Measurements from ENCODE around the gene SLC25A21.
A peak's percentile ranks its signal among the peaks of the same experiment; 100 is the strongest.

SLC25A21 gene

DNA sequence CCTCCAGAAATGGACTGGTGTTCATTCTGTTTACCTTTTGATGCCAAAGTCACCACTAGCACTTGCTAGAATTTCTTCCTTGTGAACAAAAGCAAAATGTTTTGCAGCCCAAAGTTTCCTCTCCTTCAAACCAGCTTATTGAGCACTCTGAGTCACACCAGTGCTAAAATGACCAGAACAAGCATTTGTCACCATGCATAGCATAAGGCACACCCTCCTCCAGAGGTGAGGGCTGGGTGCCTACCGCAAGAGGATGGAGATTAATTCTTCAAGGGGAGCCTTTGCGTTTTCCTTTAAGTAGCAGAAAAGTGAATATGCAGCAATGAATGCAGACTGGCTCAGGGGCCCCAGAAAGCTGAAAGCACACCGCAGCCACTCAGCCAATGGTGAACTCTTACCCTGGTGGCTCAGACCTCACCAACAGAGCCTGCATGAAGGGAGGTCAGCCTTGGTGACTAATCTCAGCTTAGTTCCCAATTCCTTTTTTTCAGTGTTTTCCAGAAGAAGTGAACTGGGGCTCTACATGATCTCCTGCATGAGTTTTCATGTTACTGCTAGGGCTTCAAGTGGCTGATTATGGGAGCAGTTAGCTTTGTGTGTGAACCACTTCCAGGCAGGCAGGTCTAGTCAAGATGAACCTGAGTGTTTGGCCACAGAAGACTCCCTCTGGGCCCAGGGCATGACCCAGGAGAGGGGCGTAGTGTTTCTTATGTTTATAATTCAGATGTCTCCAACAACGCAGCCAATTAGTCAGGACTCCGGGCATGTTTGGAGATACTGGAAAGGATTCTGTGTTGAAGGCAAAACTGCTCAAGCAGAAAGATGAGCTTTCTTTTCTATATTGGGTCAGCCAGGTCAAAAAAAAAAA is 414.4 kb downstream of the SLC25A21 start:
- no peak for DNase-seq (ENCODE audit: low read depth, low spot score)
- Histone ChIP-seq H3K9me3 (ENCODE audit: low read depth, low read length) (no peaks in the 10 kb centered on the region), H3K9ac (ENCODE audit: insufficient read length) (no peak overlapping the region), H3K36me3 (ENCODE audit: insufficient read depth, low read length) (no peaks in the 10 kb centered on the region), H3K27ac (no peak overlapping the region), H3K4me3 (no peak overlapping the region)
- TF ChIP-seq FOXP2 (optimal IDR thresholded peaks at IDR 0.05; ENCODE audit: control extremely low read depth, extremely low read length, insufficient read depth): no peak
- no peak for TF ChIP-seq EZH2 (IDR thresholded peaks at IDR 0.05)
- TF ChIP-seq POLR2AphosphoS5 (IDR thresholded peaks at IDR 0.05; ENCODE audit: borderline replicate concordance, low read depth, low read length): no peak

DNA sequence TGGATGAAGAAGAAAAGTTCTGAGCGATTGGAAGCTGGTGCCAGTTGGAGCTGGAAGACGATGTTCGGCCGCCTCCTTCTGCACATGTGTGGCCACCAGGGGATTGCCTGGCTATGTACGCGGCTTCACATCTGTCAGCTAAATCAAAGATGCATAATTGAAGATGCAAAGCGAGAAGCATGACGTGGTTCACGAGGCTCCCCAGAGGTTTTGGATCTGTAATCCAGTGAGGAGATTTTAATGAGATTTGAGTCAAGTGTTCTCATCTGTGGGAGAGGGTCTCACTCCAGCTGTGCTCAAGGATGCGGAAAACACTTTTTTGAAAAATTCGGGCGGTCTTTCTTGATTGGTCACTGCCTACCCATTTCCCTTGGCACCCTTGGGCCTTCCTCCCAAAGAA is 416.2 kb downstream of the SLC25A21 start:
- Histone ChIP-seq H3K9me3 (ENCODE audit: low read depth, low read length) (no peaks in the 10 kb centered on the region), H3K4me3 (no peak overlapping the region), H3K27ac (peak overlapping the region; percentile 44; the same call in 1 of the 2 replicates), H3K36me3 (ENCODE audit: insufficient read depth, low read length) (no peaks in the 10 kb centered on the region), H3K9ac (ENCODE audit: insufficient read length) (no peak overlapping the region)
- TF ChIP-seq FOXP2 (optimal IDR thresholded peaks at IDR 0.05; ENCODE audit: control extremely low read depth, extremely low read length, insufficient read depth): no peak
- no peak for TF ChIP-seq EZH2 (IDR thresholded peaks at IDR 0.05)
- no peak for TF ChIP-seq POLR2AphosphoS5 (IDR thresholded peaks at IDR 0.05; ENCODE audit: borderline replicate concordance, low read depth, low read length)
- no peak for DNase-seq (ENCODE audit: low read depth, low spot score)

DNA sequence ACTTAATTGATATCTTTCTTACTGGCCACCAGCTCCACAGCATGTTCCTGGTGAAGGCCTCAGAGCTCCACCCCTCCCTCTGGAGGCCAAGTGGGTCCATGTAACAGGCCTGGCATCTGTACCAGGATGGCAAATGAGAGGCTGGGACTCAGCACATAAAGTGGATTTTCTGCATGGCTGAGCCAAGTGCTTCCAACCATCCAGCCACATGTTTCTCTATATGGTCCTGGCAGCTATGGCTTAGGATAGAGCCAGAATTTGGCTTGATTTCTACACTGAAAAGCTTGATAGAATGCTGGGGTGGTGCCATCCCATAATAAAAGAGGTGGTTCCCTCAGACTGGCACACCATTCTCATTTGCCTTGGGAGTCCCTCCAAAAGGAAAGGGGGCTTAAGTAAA is 416.6 kb downstream of the SLC25A21 start:
- Histone ChIP-seq H3K9me3 (ENCODE audit: low read depth, low read length) (no peaks in the 10 kb centered on the region), H3K27ac (peak overlapping the region; percentile 54; the same call in 1 of the 2 replicates), H3K9ac (ENCODE audit: insufficient read length) (no peak overlapping the region), H3K36me3 (ENCODE audit: insufficient read depth, low read length) (no peaks in the 10 kb centered on the region), H3K4me3 (no peak overlapping the region)
- DNase-seq (ENCODE audit: low read depth, low spot score): no peak
- TF ChIP-seq EZH2 (IDR thresholded peaks at IDR 0.05): no peak
- no peak for TF ChIP-seq POLR2AphosphoS5 (IDR thresholded peaks at IDR 0.05; ENCODE audit: borderline replicate concordance, low read depth, low read length)
- no peak for TF ChIP-seq FOXP2 (optimal IDR thresholded peaks at IDR 0.05; ENCODE audit: control extremely low read depth, extremely low read length, insufficient read depth)

DNA sequence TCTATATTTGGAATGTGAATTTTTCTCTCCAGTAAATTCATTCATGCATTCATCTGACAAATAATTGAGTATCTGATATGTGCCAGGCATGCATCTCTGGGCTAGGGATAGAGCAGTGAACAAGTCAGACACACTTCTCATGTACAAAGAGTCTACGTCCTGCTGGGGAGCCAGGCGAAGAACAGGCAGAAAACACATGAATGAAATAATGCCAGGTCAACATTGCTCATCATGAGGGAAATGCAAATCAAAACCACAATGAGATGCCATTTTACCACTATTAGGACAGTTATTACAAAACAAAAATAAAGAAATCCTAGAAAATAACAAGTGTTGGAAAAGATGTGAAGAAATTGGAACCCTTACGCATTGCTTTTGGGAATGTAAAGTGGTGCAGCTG is 420.5 kb downstream of the SLC25A21 start:
- Histone ChIP-seq H3K36me3 (ENCODE audit: insufficient read depth, low read length) (no peaks in the 10 kb centered on the region), H3K9ac (ENCODE audit: insufficient read length) (no peak overlapping the region)
- TF ChIP-seq FOXP2 (optimal IDR thresholded peaks at IDR 0.05; ENCODE audit: control extremely low read depth, extremely low read length, insufficient read depth) (no peak), EZH2 (IDR thresholded peaks at IDR 0.05) (no peak), POLR2AphosphoS5 (IDR thresholded peaks at IDR 0.05; ENCODE audit: borderline replicate concordance, low read depth, low read length) (no peak)

GRCh38 chr14:36751106-36751505 is 421.3 kb downstream of the SLC25A21 start:
- Histone ChIP-seq H3K27ac (no peak overlapping the region), H3K4me3 (no peak overlapping the region), H3K9me3 (ENCODE audit: low read depth, low read length) (no peaks in the 10 kb centered on the region), H3K9ac (ENCODE audit: insufficient read length) (no peak overlapping the region), H3K36me3 (ENCODE audit: insufficient read depth, low read length) (no peaks in the 10 kb centered on the region)
- TF ChIP-seq EZH2 (IDR thresholded peaks at IDR 0.05): no peak
- no peak for TF ChIP-seq POLR2AphosphoS5 (IDR thresholded peaks at IDR 0.05; ENCODE audit: borderline replicate concordance, low read depth, low read length)
- no peak for TF ChIP-seq FOXP2 (optimal IDR thresholded peaks at IDR 0.05; ENCODE audit: control extremely low read depth, extremely low read length, insufficient read depth)
- DNase-seq (ENCODE audit: low read depth, low spot score): no peak

More for the DNA sequence above, 420.5 kb downstream of the SLC25A21 start:
- Histone ChIP-seq H3K27ac (no peak overlapping the region), H3K9me3 (ENCODE audit: low read depth, low read length) (no peaks in the 10 kb centered on the region), H3K4me3 (no peak overlapping the region)
- no peak for DNase-seq (ENCODE audit: low read depth, low spot score)

DNA sequence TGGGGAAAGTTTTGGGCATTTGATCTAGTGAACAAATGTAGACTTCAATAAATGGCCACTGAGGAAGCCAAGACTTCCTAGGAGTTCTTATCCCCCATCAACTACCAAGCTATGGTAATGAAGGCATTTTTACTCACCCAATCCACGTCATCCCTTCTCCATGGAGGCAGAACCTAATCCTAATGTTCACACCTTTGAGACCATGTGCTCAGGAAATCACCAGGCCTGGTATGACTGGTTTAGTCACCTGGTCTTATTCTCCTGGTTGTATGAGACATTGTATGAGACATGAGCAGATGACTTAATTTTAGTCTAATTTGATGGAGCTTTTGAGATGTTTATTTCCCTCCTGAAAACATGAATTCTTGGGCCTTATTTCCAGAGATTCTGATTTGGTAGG is 422.2 kb downstream of the SLC25A21 start:
- Histone ChIP-seq H3K9ac (ENCODE audit: insufficient read length) (no peak overlapping the region), H3K9me3 (ENCODE audit: low read depth, low read length) (no peaks in the 10 kb centered on the region), H3K36me3 (ENCODE audit: insufficient read depth, low read length) (no peaks in the 10 kb centered on the region), H3K27ac (no peak overlapping the region), H3K4me3 (no peak overlapping the region)
- no peak for TF ChIP-seq FOXP2 (optimal IDR thresholded peaks at IDR 0.05; ENCODE audit: control extremely low read depth, extremely low read length, insufficient read depth)
- no peak for TF ChIP-seq EZH2 (IDR thresholded peaks at IDR 0.05)
- TF ChIP-seq POLR2AphosphoS5 (IDR thresholded peaks at IDR 0.05; ENCODE audit: borderline replicate concordance, low read depth, low read length): no peak
- DNase-seq (ENCODE audit: low read depth, low spot score): no peak

DNA sequence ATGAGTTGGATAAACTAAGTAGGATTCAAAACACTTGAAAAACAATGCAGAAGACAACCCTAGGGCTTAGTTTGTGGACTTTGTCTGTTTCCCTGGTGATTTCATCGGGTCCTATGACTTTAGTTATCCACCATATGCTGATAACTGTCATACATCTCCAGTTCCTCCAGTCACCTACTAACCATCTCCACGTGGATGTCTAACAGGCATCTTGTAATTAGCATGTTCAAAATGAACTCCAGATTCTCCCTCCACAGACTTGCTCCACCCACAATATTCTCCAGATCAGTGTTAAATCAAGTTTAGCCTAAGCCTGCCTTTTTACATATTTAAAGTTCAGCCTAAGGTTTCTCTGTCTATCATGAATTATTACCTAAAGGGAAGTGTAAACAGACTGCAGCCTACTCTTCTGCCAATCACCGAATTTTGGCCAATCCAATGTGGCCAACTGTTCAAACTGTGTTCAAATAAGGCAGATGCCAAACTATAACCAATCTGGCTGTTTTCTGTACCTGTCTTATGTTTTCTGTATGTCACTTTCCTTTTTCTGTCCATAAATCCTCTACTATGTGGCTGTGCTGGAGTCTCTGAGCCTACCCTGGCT is 423.7 kb downstream of the SLC25A21 start:
- no peaks in the 10 kb centered on the region for H3K9me3 ChIP-seq (ENCODE audit: low read depth, low read length)
- TF ChIP-seq FOXP2 (optimal IDR thresholded peaks at IDR 0.05; ENCODE audit: control extremely low read depth, extremely low read length, insufficient read depth) (no peak), EZH2 (IDR thresholded peaks at IDR 0.05) (no peak)
- no peak overlapping the region for H3K27ac ChIP-seq
- no peak overlapping the region for H3K4me3 ChIP-seq
- DNase-seq (ENCODE audit: low read depth, low spot score): no peak
- H3K36me3 ChIP-seq (ENCODE audit: insufficient read depth, low read length): no peaks in the 10 kb centered on the region
- H3K9ac ChIP-seq (ENCODE audit: insufficient read length): no peak overlapping the region

DNA sequence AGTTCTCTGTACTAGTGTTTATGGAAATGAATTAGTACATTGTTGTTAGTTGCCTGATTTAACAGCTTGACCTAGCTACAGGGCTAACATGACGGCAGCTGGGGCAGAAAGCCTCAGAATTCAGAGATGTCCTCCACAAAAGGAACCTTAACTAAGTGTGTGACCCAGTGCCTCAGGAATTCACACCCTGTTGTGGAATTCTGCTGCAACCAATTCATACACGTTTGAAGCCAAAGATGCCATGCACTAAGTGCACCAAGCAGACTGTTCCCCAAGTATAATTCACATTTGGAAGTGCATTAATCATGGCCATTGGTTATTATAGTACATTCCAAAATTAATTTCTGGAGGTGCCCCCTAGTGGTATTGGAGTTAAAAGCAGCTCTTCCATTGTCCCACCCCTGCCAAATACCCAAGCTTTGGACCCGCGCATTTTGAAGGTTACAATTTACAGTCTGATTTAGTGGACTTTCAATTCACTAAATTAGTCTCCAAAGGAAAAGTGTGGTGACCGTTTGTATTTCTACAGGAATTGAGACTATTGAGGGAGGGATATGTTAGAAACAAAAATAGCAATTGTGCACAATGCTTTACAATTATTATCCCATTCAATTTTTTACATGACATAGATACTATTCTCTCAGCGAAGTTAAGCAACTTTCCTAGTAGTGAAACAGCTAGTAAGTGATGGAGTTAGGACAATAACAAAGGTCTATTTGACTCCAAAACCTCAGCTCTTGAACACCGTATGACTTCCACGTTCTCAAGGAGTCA is 424.8 kb downstream of the SLC25A21 start:
- Histone ChIP-seq H3K27ac (no peak overlapping the region), H3K4me3 (no peak overlapping the region), H3K9ac (ENCODE audit: insufficient read length) (no peak overlapping the region), H3K36me3 (ENCODE audit: insufficient read depth, low read length) (no peaks in the 10 kb centered on the region), H3K9me3 (ENCODE audit: low read depth, low read length) (no peaks in the 10 kb centered on the region)
- no peak for DNase-seq (ENCODE audit: low read depth, low spot score)
- TF ChIP-seq POLR2AphosphoS5 (IDR thresholded peaks at IDR 0.05; ENCODE audit: borderline replicate concordance, low read depth, low read length) (no peak), FOXP2 (optimal IDR thresholded peaks at IDR 0.05; ENCODE audit: control extremely low read depth, extremely low read length, insufficient read depth) (no peak), EZH2 (IDR thresholded peaks at IDR 0.05) (no peak)

Data from SK-N-MC (cell line).